Fibroblast of skin of scalp (primary cell): ENCODE data around the gene ZNF219. TPM values are rescaled to one million over a fixed set of nuclear protein-coding genes. Genes with fewer than 3 reads are reported as not detected.

Experiments used
- DNase-seq: peaks from one replicate; pipeline ENCODE4 v3.0.0-alpha.2; 2013
- polyA plus RNA-seq, 2 experiments: library from polyadenylated mRNA; unstranded; fragments of 120-200 nt; gene quantifications; one replicate each; pipeline ENCODE4 v1.2.1, GENCODE V29; 2013; ENCODE audit not compliant: insufficient read length in 2 of 2

Gene ZNF219
- polyA plus RNA-seq (2013, experiment 1 of 2; ENCODE audit: insufficient read length) = 6.9 TPM
- 8.3 TPM for polyA plus RNA-seq (2013, experiment 2 of 2; ENCODE audit: insufficient read length)

DNA sequence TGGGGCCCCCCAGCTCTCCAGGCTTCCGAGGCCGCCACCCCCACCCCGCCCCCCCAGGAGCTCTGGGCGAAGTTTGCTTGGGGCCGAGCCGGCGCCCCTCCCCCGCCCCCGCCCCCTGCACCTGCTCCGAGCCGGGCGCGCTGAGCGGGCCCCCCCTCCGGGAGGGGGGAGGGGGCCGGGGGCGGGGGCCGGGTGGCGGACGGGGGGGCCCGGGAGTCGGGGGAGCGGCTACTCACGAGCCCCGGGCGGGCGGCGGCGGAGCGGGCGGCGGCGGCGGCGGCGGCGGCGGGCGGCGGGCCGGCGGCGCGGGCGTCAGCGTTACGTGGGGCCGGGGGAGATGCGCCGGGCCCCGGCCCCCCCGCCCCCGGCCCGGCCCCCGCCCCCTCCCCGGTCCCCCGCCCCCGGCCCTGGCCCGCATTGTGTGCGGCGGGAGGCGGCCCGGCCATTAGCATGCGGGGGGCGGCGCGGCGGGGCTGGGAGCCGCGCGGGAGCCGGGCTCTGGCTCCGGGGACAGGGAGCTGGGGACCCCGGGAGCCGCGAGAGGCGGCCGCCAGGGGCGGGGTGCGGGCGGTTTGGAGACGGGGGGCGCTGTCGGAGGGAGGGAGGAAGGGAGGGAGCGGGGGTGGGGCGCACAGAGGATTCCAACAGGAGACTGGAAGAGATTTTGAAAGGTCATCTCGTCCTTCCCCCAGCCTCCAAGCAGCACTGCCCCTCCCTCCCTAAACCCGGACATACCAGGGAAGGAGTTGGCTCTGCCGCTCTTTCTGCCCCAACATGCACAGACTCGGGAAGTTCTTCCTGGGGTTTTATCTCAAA, at the start of gene ZNF219:
ZNF219 (minus strand) TSS at position 580 of the 816 bp plus-strand sequence. CDS start 5,064 bp downstream, outside the sequence.
- peak; percentile 58 for DNase-seq

DNA sequence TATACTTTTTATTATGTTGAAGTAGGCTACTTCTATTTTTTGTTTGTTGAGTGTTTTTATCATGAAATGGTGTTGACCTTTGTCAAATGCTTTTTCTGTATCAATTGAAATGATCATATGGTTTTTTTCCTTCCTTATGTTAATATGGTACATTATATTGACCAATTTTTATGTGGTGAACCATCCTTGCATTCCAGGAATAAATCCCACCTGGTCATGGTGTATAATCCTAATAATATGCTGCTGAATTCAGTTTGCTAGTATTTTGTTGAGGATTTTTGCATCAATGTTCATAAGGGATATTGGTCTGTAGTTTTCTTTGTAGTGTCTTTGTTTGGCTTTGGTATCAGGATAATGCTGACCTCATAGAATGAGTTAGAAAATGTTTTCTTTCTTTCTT, 47.0 kb upstream of the ZNF219 start:
- no peak for DNase-seq

DNA sequence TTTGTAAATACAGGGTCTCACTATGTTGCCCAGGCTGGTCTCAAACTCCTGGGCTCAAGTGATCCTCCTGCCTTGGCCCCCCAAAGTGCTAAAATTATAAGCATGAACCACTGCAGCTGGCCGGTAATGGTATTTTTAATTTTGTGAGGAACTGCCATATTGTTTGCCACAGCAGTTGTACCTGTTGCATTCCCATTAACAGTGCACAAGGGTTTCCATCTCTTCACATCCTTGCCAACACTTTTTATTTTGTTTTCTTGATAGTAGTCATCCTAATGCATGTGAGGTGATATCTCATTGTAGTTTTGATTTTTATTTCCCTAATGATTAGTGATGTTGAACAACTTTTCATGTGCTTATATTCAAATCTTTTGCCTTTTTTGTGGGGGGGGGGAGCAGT, 43.9 kb upstream of the ZNF219 start:
- no peak for DNase-seq

DNA sequence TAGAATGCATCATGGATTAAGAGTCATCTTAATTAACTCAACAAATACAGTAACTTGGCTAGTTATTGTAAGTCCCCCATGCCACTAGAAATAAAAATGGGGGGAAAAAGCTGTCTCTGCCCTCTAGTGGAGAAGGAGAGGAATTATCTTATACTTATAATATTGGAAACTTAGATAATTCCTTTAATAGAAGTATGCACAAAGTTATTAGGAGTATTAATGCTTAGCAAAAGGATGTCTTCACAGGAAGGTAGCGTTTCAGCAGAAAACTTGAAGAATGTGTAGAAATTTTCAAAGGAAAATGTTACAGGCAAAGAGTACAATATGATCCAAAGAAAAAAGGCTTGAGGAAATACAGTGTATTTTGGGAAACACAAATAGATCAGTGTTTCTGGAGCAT, 37.6 kb upstream of the ZNF219 start:
- DNase-seq = peak; percentile 20

DNA sequence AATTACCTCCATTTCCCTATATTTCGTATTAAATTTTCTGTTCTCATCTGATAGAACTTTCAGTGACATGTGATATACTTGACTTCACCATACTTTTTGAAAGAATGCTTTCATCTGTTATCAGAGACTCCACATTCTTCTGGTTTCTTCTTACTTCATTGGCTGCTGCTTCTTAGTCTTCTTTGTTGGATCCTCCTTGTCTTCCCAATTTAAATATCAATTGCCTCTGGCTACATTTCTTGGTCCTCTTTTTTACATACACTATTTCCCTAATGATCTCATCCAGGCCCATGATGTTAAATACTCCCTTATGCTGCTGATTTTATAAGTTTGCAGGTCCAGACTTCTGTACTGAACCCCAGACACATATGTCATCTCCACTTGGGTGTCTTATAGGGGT, 35.4 kb upstream of the ZNF219 start:
- DNase-seq = no peak

DNA sequence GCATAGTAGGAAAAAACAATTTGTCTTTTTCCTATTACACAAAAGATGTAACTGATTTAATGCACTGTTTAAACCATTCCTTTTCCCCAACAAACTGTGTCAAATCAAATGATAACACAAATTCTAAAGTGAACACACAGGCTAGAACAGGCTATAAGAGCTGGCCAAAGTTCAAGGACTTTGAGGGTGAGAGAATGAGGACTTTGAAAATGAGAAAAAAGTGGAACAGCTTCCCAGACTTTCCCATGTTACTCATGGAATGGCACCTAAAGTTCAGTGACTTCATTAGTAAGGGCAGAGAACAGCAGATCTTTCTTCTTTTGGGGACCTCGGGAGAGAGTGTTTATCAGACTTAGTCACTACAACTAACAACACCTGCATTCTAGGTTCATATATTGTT, 25.0 kb upstream of the ZNF219 start:
- no peak for DNase-seq

DNA sequence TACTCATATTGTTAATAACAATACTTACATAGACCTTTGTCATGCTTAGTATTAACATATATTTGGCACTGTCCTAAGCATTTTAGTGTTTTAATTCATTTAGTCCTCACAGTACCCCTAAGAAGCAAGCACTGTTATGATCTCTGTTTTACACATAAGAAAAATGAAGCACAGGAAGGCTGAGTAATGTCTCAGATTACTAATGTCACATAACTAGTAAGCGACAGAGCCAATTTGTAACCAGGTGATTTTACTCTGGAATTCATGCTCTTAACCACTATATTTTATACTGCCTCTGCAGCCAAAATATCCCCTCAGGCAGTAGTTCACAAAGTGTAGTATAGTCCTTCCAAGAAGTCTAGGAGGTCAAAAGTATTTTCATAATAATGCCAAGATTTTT, 22.7 kb upstream of the ZNF219 start:
- DNase-seq = no peak

DNA sequence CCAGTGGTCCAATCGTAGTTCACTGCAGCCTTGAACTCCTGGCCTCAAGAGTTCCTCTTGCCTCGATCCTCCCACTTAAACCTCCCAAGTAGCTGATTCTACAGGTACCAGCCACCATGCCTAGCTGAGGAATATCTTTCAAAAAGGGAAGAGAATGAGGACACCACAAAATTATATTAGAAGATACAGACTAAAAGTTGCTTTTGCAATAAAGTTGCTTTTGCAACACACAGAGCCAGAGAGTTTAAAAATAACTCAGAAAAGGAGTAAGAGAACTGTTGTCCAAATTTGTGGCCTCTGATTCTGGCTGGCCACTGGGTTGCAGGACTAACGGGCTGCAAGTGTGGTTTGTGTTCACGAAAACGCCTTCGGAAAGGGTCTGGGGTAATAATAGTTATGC, 22.2 kb upstream of the ZNF219 start:
- DNase-seq = no peak

DNA sequence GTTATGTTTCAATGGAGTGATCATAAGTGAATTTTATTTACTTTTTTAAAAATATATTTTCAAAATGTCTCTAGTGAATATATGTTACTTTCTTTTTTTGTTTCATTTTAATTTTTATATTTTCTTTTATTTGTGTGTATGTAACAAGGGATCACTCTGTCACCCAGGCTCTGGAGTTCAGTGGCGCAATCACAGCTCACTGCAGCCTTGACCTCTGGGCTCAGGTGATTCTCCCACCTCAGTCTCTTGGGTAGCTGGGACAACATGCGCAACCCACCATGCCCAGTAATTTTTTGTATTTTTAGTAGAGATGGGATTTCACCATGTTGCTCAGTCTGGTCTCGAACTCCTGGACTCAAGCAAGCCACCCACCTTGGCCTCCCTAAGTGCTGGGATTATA, 20.5 kb upstream of the ZNF219 start:
- no peak for DNase-seq

DNA sequence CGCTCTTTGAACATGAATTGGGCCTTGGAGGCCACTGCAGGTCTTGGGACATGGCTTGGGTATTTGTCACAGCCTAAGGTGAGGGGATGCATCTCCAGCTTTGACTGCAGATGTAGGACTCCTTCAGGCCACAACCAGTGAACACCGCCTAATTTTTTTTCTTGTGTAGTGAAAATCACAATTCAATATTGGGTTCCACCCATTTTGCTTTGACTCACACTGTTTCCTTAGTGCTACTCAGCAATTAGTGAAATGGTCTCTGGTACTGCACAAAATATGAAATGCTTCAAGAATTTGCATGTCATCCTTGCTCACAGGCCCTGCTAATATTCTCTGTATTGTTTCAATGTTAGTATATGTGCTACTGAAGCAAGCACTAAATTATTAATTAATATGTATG, 14.9 kb upstream of the ZNF219 start:
- DNase-seq = no peak

DNA sequence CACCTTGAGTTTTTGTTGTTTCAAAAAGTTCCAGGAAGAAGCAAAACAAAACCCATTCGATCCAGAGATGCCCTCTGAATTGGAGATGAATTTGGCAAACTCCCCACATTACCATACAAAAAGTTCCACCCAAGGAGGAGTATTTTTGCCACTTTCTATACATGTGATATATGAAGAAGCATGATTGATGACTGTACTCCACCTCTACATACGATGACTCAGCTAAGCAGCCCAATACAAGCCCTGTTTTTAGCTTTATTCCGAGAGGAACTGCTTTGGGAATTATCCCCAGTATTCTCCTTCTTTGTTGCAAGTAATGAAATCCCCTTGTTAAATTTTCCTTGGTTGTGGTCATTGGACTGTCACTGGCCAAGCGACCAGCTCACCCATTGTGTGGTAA, 13.8 kb upstream of the ZNF219 start:
- DNase-seq = no peak

DNA sequence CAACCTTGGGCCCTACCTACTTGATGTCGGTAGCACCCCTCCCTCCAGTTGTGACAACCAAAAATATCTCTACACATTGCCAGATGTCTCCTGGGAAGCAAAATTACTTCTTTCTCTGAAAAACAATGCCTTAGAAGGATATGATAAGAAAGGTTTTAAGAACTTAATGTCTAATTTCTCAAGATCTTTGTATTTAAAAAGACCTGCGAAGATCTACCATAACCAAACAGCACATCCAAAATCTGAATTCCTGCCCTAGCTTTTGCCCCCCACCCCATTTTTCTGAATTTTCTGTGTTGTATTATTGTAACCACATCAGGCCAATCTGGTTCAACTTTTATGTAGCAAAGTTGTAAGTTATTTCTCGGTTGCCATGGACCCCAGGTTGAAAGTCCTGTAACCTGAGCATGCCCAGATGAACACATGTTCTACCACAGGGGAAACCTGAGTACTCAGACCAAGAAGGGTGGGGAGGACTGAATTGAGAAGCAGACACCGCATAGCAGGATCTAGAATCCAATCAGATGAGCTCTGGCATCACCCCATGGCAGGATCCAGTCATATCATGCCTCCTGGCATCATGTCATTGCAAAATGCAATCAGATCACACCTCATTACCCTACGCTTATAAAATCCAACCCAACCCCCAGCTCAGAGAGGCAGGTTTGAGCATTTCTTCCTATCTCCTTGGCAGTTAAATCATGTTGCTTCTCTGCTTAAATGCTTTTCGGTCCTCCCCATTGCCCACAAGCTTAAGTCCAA, 11.1 kb upstream of the ZNF219 start:
- DNase-seq = no peak

DNA sequence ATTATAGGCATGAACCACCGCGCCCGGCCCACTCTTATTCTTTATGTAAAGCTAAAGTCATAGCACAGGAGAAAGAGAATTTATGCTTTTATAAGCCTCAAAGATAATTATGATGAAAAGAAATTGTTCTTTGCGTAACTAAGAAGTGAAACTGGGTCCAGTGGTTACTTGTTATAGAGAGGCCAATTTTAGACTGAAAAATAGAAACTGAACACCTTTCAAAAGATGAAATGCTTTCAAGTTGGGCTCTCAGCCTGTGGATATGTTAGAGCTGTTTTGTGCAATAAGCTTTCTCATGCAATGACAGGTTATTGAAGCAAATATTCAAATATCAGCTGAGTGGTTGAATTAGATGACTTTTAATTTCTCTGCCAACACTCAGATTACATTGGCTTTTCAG, 10.3 kb upstream of the ZNF219 start:
- no peak for DNase-seq

DNA sequence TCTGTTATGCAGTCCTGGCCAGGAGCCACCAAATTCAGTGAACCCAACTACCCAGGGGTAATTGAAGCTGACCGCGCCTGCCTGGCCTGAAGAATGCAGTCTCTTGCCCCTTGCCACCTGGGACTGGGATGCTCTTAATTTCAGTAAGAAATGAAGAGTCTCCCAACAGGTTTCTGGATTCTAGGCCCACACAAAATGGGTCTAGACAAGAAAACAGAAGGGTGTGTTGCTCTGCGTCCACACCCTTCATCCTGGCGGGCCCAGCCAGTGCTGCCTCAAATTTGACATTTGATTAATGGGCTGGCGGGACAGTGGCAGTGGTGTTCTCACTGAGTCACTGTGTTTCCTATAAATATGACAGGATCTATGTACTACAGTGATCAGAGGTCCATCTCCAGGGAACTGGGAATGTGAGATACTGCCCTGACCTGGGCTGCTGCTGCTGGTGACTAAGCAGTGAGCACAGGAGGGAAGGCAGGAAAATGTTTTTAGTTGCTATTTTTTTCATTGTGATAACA, 8.9 kb upstream of the ZNF219 start:
- no peak for DNase-seq

DNA sequence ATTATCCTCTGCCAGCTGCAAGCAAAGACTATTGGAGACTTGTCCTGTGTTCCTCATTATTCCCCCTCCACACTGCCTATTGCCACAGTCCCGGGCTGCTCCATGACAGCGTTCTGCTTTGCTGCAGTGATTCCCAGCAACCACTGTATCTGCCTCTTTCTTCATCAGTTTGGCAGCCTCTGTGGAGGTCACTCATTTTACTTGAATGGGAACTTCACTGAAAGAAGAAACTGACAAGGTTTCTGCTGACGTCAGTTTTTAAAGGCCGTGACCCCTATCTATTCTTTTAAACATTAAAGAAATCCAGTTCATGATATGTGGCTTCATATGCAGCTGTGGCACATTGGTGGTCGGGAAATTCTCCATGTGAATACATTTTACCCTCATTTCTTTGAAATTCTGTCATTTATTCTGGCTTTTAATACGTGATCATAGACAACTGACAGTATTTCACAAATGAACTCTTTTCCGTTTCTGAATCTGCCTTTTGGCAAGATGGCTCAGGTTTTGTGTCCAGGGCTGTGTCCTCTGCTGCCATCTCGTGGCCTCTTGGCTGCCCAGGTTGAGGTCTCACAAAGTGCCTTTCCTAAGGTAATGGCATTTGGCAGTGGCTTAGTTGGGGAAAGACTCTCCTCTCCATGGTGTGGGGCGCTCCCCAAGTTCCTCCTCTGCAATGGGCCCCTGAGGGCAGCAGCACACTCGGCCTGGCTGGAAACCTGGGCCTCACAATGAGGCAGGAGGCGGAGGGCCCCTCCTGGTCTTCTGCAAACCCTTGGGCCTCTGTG, 8.2 kb upstream of the ZNF219 start:
- DNase-seq = peak; percentile 70

DNA sequence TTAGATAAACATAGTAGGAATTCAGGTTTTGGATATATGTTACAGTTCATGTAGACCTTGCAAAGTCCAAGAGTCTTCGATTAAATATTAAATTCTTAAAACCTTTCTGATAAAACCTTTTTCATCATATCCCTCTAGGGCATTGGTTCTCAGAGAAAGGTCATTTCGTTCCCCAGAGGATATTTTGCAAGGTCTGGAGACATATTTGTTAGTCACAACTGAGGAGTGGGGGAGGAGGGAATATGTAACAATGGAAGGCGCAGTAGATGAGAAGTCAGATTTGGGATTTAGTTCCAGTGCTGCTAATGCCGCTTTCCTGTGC, 7.7 kb upstream of the ZNF219 start:
- no peak for DNase-seq

DNA sequence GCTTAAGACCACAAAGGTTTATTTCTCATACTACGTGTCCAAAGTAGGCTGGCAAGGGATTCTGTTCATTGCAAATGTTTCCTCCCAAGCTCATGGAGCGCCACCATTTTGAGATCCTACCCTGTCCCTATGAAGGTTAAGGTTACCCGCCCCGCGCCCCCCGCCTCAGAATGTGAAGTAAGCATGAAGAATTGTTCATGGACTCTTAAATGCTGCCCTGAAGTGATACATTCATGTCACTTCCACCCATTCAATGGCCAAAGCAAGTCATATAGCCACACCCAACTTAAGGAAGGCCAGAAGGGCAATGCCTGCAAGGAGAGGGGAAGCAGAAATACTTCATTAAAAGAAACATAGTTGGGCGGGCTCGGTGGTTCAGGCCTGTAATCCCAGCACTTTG, 6.6 kb upstream of the ZNF219 start:
- DNase-seq = no peak

DNA sequence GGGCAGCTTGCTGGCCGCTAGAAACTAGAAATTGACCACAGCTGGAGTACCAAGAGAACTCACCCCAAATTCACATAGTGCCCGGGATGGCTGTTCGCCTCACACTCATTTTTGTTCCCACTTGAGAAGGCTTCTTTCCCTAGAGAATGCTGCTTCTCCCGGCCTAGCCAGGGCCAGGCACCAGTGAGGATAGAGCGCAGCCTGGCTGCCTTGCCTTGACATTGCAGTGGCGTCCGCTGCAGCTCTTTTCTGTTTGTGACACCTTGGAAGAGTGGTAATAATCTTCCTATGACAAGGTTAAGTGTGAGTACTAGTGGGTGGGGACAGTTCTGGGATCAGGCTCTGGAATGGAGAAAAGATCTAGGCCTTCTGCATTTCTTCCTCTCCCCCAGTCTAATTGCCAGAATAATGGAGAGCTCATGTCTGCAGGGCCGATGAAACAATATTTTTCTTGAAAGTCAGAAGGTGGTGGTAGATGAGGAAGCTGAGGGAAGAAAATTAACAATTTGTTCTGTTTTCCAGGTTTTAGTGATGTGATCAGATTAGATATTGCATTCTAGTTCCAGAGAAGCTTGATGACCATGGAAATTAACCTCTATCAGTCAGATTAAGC, 6.1 kb upstream of the ZNF219 start:
- peak; percentile 82 for DNase-seq

DNA sequence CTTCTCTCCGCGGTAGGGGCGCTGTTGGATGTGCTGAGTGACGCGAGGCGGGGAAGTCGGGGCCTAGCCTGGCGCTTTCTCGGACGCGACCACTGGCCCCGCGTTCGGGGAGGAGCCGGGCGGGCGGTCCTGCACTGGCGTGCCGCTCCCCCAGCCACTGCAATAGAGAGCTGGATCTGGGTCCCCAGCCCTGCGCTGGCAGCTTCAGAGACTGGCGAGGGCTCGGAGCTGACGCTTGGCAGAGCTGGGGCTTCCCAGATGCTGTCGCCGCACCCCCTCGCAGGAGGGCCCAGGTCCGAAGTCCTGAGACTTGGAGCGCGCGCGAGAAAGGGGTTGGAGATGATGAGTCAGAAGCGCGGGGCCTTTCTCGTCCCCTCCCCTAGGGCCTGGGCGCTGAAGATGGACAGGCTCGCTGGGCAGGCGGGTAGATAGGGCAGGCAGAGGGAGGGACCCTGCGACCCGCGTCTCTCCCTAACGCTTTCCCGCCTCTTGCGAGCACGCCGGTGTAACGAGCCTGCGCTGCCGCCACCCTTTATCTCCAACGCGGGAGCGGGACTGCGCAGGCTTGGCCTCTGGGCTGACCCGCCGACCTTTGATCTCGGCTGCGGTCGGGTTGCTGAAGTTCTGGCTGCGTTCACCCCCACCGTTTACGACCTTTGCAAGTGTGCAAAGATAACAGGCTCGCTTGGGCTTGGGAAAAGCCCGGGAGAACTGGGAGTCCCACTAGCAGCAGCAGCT, 5.4 kb upstream of the ZNF219 start:
- peak; percentile 97 for DNase-seq

DNA sequence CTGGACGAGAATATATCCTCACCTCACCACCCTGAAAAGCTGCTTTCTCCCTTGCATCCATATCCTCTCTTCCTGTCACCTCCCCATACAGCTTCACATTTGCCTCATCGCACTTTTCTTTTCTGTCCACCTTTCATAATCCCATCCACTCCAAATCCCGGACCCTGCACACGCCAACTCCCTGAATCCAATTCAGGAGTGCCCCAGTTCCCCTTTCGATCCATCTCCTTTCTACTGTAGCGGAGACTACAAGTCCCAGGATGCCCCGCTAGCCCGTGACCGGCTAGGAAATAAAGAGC, 4.9 kb upstream of the ZNF219 start:
- DNase-seq = no peak

DNA sequence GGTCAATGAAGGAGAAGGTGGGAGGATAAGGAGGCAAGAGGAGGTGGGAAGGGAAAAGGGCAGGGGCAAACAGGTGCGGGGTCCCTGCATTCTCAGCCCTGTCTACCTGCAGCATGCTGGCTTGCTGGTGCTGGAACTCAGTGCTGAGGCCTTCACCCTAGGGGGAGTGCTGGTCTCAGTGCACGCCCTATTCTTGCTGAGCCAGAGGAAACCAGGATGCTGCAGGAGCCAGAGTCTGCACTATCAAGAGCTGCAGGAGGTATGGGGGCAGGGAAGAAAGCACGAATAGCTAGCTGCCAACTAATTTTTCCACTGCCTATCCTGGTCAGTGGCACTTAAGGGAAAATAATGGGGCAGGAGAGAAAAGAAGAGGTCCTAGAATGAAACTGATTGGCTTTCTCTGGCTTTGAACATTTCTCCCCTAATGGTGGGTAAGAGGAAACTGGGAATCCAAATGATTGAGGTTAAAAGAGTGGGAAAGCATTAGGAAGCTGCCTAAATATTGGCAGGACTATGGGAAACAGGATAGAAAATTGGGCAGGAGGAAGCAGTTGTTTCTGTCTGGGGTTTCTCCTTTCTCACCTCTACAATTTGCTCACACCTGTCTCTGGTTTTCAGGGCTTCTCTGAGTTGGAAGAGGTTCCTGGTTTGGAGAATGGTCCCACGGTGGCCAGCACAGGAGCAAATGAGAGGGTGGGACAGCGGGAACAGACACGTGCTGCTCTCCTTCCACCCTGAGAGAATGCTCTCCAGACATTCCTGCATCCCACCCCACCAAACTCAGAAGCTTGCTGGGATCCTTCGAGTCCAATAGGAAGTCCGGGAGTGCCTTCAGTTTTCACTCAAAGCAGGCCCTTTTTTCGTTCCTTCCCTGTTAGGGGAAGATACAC, 4.3 kb upstream of the ZNF219 start:
- DNase-seq = no peak
